Measurements from ENCODE around the gene CDH23. TPM values are rescaled to one million over a fixed set of nuclear protein-coding genes. Genes with fewer than 3 reads are reported as not detected.

CDH23 gene
- total RNA-seq, 1 experiment from 2014 or later = 0.34 TPM

DNA sequence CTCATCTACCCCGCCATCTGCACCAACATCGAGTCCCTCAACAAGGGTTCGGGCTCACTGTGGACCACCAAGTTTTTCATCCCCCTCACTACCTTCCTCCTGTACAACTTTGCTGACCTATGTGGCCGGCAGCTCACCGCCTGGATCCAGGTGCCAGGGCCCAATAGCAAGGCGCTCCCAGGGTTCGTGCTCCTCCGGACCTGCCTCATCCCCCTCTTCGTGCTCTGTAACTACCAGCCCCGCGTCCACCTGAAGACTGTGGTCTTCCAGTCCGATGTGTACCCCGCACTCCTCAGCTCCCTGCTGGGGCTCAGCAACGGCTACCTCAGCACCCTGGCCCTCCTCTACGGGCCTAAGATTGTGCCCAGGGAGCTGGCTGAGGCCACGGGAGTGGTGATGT is 34.6 kb upstream of the CDH23 start:
- H3K27ac Mint-ChIP-seq (ENCODE audit: unreplicated experiment) = no peak overlapping the region

DNA sequence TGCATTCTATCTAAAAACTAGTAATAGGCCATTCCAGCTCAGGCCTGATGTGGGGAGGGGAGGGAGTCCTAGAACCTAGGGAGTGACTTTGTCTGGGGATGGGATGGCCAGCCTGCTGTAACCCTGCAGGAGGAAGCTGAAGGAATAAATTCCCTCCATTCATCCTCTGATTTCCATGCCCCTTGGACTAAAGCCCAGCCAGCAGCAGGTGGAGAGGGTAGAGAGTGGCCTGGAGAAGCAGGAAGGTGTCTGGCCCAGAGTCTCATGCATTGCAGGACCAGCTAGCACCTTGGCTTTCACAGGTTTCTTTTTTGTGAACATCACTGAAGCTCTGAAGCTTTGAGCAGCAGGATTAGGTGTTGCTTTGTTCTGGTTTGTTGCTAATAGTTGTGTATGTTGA is 32.8 kb upstream of the CDH23 start:
- Mint-ChIP-seq H3K27me3 (ENCODE audit: insufficient read depth, unreplicated experiment) (no peaks in the 10 kb centered on the region), H3K4me1 (ENCODE audit: low read depth, unreplicated experiment) (no peaks in the 10 kb centered on the region), H3K36me3 (ENCODE audit: insufficient read depth, unreplicated experiment) (no peaks in the 10 kb centered on the region), H3K9me3 (ENCODE audit: unreplicated experiment) (no peaks in the 10 kb centered on the region), H3K27ac (ENCODE audit: unreplicated experiment) (no peak overlapping the region), H3K4me3 (ENCODE audit: unreplicated experiment) (no peak overlapping the region)
- no peaks in the 10 kb centered on the region for H3K36me3 ChIP-seq (ENCODE audit: control insufficient read depth, insufficient read depth, low read length)
- no TSS peak for BruUV-seq (replicated peaks)
- intact Hi-C loops (cut with micrococcal nuclease; ENCODE audit: unreplicated experiment) = no loop called here
- no peaks in the 10 kb centered on the region for H3K4me1 ChIP-seq
- no peak overlapping the region for H3K4me3 ChIP-seq (ENCODE audit: low read depth, low read length)
- no peaks in the 10 kb centered on the region for H3K27me3 ChIP-seq (replicated peaks; ENCODE audit: control insufficient read depth, insufficient read depth, low read length)
- ChIA-PET CTCF (interaction anchor here (0.7 kb wide), 1 partner anchor 45 kb away, joined by 4 read pairs; no protein-coding TSS in a partner anchor), POLR2A (no interaction called here)
- DNase-seq = no peak
- TF ChIP-seq, protein P1, sequence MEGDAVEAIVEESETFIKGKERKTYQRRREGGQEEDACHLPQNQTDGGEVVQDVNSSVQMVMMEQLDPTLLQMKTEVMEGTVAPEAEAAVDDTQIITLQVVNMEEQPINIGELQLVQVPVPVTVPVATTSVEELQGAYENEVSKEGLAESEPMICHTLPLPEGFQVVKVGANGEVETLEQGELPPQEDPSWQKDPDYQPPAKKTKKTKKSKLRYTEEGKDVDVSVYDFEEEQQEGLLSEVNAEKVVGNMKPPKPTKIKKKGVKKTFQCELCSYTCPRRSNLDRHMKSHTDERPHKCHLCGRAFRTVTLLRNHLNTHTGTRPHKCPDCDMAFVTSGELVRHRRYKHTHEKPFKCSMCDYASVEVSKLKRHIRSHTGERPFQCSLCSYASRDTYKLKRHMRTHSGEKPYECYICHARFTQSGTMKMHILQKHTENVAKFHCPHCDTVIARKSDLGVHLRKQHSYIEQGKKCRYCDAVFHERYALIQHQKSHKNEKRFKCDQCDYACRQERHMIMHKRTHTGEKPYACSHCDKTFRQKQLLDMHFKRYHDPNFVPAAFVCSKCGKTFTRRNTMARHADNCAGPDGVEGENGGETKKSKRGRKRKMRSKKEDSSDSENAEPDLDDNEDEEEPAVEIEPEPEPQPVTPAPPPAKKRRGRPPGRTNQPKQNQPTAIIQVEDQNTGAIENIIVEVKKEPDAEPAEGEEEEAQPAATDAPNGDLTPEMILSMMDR (IDR thresholded peaks at IDR 0.05; ENCODE audit: insufficient read depth in 1 of 2, low read depth in 1 of 2, low read length in 1 of 2, severe bottlenecking in 1 of 2, unreplicated experiment in 1 of 2) = no peak
- no peaks in the 10 kb centered on the region for H3K9me3 ChIP-seq

More for the DNA sequence above, 34.6 kb upstream of the CDH23 start:
- CTCF ChIA-PET = no interaction called here
- intact Hi-C loops (cut with micrococcal nuclease; ENCODE audit: unreplicated experiment) = no loop called here
- H3K4me3 Mint-ChIP-seq (ENCODE audit: unreplicated experiment) = no peak overlapping the region
- no peak overlapping the region for H3K4me3 ChIP-seq (ENCODE audit: low read depth, low read length)
- H3K9me3 Mint-ChIP-seq (ENCODE audit: unreplicated experiment) = no peaks in the 10 kb centered on the region
- no peaks in the 10 kb centered on the region for H3K36me3 Mint-ChIP-seq (ENCODE audit: insufficient read depth, unreplicated experiment)
- no peak for DNase-seq
- BruUV-seq (replicated peaks) = no TSS peak
- H3K9me3 ChIP-seq = no peaks in the 10 kb centered on the region
- no peaks in the 10 kb centered on the region for H3K4me1 ChIP-seq
- no peaks in the 10 kb centered on the region for H3K27me3 Mint-ChIP-seq (ENCODE audit: insufficient read depth, unreplicated experiment)
- H3K27me3 ChIP-seq (replicated peaks; ENCODE audit: control insufficient read depth, insufficient read depth, low read length) = no peaks in the 10 kb centered on the region
- TF ChIP-seq, protein P1 (IDR thresholded peaks at IDR 0.05; ENCODE audit: insufficient read depth in 1 of 2, low read depth in 1 of 2, low read length in 1 of 2, severe bottlenecking in 1 of 2, unreplicated experiment in 1 of 2) = no peak
- no peaks in the 10 kb centered on the region for H3K36me3 ChIP-seq (ENCODE audit: control insufficient read depth, insufficient read depth, low read length)
- POLR2A ChIA-PET = no interaction called here
- H3K4me1 Mint-ChIP-seq (ENCODE audit: low read depth, unreplicated experiment) = no peaks in the 10 kb centered on the region

DNA sequence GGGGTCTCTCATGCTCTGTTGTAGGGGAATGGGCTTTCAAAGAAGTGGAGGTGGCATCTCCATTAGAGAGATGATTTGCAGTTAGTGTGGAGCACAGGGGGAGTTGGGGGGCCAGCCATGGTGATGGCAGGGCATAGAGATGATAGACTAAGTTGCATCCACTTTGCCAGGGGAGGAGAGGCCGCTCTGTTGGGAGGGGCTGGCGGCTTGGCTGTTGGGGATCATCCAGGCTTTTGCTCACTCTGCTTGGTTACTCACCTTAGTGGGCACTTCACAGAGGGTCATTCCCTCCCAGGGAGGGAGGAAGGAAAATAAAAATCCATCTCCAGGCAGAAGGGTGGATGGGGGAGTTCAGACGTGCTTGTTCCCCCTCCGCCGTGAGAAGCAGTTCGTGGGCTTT is 31.4 kb upstream of the CDH23 start:
- H3K27ac Mint-ChIP-seq (ENCODE audit: unreplicated experiment) = no peak overlapping the region
- Histone ChIP-seq H3K36me3 (ENCODE audit: control insufficient read depth, insufficient read depth, low read length) (no peaks in the 10 kb centered on the region), H3K27me3 (replicated peaks; ENCODE audit: control insufficient read depth, insufficient read depth, low read length) (no peaks in the 10 kb centered on the region), H3K4me1 (no peaks in the 10 kb centered on the region), H3K9me3 (no peaks in the 10 kb centered on the region), H3K4me3 (ENCODE audit: low read depth, low read length) (no peak overlapping the region)
- TF ChIP-seq, protein P1 (IDR thresholded peaks at IDR 0.05; ENCODE audit: insufficient read depth in 1 of 2, low read depth in 1 of 2, low read length in 1 of 2, severe bottlenecking in 1 of 2, unreplicated experiment in 1 of 2) = no peak
- no peaks in the 10 kb centered on the region for H3K9me3 Mint-ChIP-seq (ENCODE audit: unreplicated experiment)
- ChIA-PET POLR2A (no interaction called here), CTCF (interaction anchor here (1.6 kb wide), 1 partner anchor 45 kb away, joined by 4 read pairs; no protein-coding TSS in a partner anchor)
- intact Hi-C loops (cut with micrococcal nuclease; ENCODE audit: unreplicated experiment) = no loop called here
- H3K27me3 Mint-ChIP-seq (ENCODE audit: insufficient read depth, unreplicated experiment) = no peaks in the 10 kb centered on the region
- H3K4me3 Mint-ChIP-seq (ENCODE audit: unreplicated experiment) = no peak overlapping the region
- no peaks in the 10 kb centered on the region for H3K4me1 Mint-ChIP-seq (ENCODE audit: low read depth, unreplicated experiment)
- DNase-seq = no peak
- H3K36me3 Mint-ChIP-seq (ENCODE audit: insufficient read depth, unreplicated experiment) = no peaks in the 10 kb centered on the region
- no TSS peak for BruUV-seq (replicated peaks)

Data from Caco-2 (cell line).